Measurements from ENCODE around the gene NAA80.
A peak's percentile ranks its signal among the peaks of the same experiment; 100 is the strongest.

Gene NAA80

GRCh38 chr3:50298836-50299637 is at the start of gene NAA80, which contains the start of gene HYAL3:
TSS of gene NAA80 (minus strand) at chr3:50299405. CDS start at chr3:50297463, 1,942 bp downstream.
TSS of gene HYAL3 (minus strand) at chr3:50299405. CDS start at chr3:50295602, 3,803 bp downstream.
- DNase-seq, result peak; percentile 99

GRCh38 chr3:50347187-50347813 is 48.1 kb upstream of the NAA80 start:
- peak; percentile 73 for DNase-seq

- DNase-seq, result peak; percentile 43
Measured at GRCh38 chr3:50345586-50346234, 46.5 kb upstream of the NAA80 start, which contains the start of gene ZMYND10. TSS of gene ZMYND10 (minus strand) at chr3:50345732. CDS start at chr3:50345579, 153 bp downstream.

- no peak for DNase-seq
Measured at GRCh38 chr3:50345008-50345407, 45.8 kb upstream of the NAA80 start.

- DNase-seq, result no peak
Measured at GRCh38 chr3:50342813-50343633, 43.8 kb upstream of the NAA80 start.

GRCh38 chr3:50341996-50342650 is 42.9 kb upstream of the NAA80 start:
- no peak for DNase-seq

- no peak for DNase-seq
Measured at GRCh38 chr3:50341537-50341936, 42.3 kb upstream of the NAA80 start.

- DNase-seq, result peak; percentile 59
Measured at GRCh38 chr3:50340448-50341329, 41.5 kb upstream of the NAA80 start, which contains the start of gene RASSF1. TSS of gene RASSF1 (minus strand) at chr3:50340836. CDS start at chr3:50340805, 31 bp downstream.

- DNase-seq, result no peak
Measured at GRCh38 chr3:50340147-50340447, 40.9 kb upstream of the NAA80 start.

- peak; percentile 66 for DNase-seq
Measured at GRCh38 chr3:50339485-50340146, 40.4 kb upstream of the NAA80 start.

GRCh38 chr3:50338965-50339364 is 39.8 kb upstream of the NAA80 start:
- DNase-seq, result no peak

GRCh38 chr3:50337175-50337861 is 38.1 kb upstream of the NAA80 start:
- peak; percentile 99 for DNase-seq

GRCh38 chr3:50336452-50337174 is 37.4 kb upstream of the NAA80 start:
- DNase-seq, result peak; percentile 21

- no peak for DNase-seq
Measured at GRCh38 chr3:50334339-50335075, 35.3 kb upstream of the NAA80 start.

GRCh38 chr3:50333744-50334328 is 34.6 kb upstream of the NAA80 start:
- peak; percentile 45 for DNase-seq

GRCh38 chr3:50331364-50331907 is 32.2 kb upstream of the NAA80 start:
- DNase-seq, result no peak

GRCh38 chr3:50330330-50330729 is 31.1 kb upstream of the NAA80 start:
- DNase-seq, result no peak
